Mononuclear cell (primary cell): Measurements from ENCODE around the gene BMP10. TPM values are rescaled to one million over a fixed set of nuclear protein-coding genes. Genes with fewer than 3 reads are reported as not detected.

ENCODE experiments used
- H3K27me3 ChIP-seq: 2 replicates; pipeline ENCODE4 v1.6.0; 2011; ENCODE audit warnings: low read length, control low read depth; ENCODE audit not compliant: insufficient read depth
- H3K4me1 ChIP-seq: 2 replicates; pipeline ENCODE4 v1.5.1; 2011; ENCODE audit warnings: mild to moderate bottlenecking, low read length, control low read depth; ENCODE audit not compliant: insufficient read depth
- H3K4me3 ChIP-seq: 2 replicates; pipeline ENCODE4 v1.5.1; 2011; ENCODE audit warnings: mild to moderate bottlenecking, low read length, moderate library complexity
- H3K9me3 ChIP-seq: 2 replicates; pipeline ENCODE4 v1.5.1; 2011; ENCODE audit warnings: low read depth, mild to moderate bottlenecking, control low read depth, low read length
- total RNA-seq: library from RNA; depleted of rRNA; stranded (reverse); fragments of >200 nt; gene quantifications from one replicate; pipeline ENCODE4 v1.2.3, GENCODE V29; 2012

Gene BMP10
- total RNA-seq, 1 donor: not detected

DNA sequence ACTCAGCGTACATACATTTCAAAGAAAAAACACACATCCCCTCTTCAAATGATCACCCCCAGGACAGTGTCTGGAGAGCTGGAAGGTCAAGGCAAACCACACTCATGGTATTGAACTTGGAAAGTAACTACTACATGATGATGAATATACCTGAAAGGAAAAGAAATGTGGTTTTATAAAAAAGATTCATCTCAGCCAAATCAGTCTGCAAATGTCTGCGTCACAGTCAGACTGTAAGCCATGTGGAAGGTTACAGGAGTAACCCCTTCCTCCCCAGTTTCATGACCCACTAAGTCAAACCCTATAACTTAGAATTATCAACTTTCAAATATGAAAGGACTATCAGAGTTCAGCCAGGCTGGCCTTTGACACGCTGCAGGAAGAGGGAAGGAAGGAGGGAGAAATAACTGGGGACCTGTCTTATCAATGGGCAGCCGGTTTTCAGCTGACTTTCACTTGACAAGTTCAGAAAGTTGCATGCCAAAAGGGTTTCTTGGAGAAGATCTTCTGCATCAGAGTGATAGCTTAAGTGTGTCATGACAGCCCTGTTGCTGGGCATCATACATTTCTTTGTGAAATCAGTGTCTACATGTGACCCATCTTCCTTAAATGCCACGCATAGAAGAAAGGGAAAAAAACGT is 7.0 kb upstream of the BMP10 start:
- Histone ChIP-seq H3K9me3 (no peaks in the 10 kb centered on the region), H3K4me1 (no peaks in the 10 kb centered on the region), H3K4me3 (no peak overlapping the region), H3K27me3 (no peaks in the 10 kb centered on the region)

- Histone ChIP-seq H3K27me3 (no peaks in the 10 kb centered on the region), H3K4me3 (no peak overlapping the region), H3K9me3 (no peaks in the 10 kb centered on the region), H3K4me1 (no peaks in the 10 kb centered on the region)
Measured at GRCh38 chr2:68877079-68877772, 6.0 kb upstream of the BMP10 start.

GRCh38 chr2:68870215-68870614 is 982 bp downstream of the BMP10 start:
- Histone ChIP-seq H3K4me1 (no peaks in the 10 kb centered on the region), H3K27me3 (no peaks in the 10 kb centered on the region), H3K4me3 (no peak overlapping the region), H3K9me3 (no peaks in the 10 kb centered on the region)

- Histone ChIP-seq H3K4me3 (no peak overlapping the region), H3K9me3 (no peaks in the 10 kb centered on the region), H3K27me3 (no peaks in the 10 kb centered on the region), H3K4me1 (peaks cover 23% of the 10 kb centered on the region)
Measured at GRCh38 chr2:68865108-68865507, 6.1 kb downstream of the BMP10 start.

DNA sequence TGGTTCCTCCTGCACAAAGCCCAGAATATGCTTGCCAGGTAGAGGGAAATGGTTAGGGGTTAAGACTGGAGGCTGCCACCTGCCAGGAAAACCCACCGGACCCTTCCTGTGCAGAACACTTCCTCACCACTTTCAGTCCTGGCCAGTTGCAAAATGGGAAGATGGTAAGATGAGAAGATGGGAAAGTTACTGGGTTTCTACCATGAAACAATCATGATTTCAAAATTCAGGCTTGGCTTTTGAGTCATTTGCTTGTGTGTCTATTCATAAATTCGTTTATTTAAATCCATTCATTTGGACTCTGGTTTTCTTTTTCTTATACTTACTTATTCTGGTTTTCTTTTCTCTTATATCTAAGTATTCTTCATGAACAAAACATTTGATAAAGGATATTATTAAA is 7.2 kb downstream of the BMP10 start:
- Histone ChIP-seq H3K4me3 (no peak overlapping the region), H3K4me1 (peaks cover 28% of the 10 kb centered on the region)

DNA sequence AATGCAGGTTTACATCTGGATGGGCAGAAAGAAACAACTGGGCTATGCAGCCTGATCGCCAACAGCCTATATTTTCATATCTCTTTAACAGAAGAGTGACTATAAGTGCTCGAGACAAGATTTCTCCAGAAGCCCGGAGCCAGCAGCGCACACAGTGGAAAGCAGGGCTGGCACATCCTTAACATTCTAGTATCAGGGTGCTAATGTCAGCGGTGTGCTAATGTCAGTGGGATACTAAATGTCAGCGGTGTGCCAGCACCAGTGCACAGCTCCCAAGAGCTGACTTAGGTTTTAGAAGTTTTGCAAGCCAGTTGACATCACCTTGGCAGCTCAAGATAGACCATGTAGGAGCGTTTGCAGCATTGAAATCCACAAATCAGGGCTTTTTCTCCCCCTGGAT is 8.3 kb downstream of the BMP10 start:
- Histone ChIP-seq H3K4me3 (no peak overlapping the region), H3K27me3 (no peaks in the 10 kb centered on the region), H3K4me1 (peaks cover 37% of the 10 kb centered on the region), H3K9me3 (no peaks in the 10 kb centered on the region)

More for the DNA sequence above, 7.2 kb downstream of the BMP10 start:
- no peaks in the 10 kb centered on the region for H3K27me3 ChIP-seq
- no peaks in the 10 kb centered on the region for H3K9me3 ChIP-seq

DNA sequence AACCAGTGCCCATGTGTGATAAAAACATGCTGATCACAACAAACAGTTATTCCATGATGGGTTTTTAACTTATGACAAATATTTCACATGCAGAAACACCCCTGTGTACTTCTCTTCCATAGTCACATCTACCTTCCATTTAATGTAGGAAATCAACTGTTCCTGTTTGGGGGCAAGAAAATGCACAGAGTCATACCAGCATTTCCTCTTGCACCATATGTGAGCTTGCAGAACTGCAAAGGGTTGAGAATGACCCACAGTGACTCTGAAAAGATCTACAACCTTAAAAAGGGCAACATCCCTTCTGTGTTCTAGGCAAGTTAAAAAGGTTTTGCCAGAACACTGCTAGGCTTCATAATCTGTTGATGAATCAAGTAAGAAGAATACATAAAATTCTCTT is 9.9 kb downstream of the BMP10 start:
- Histone ChIP-seq H3K9me3 (no peaks in the 10 kb centered on the region), H3K4me1 (peaks cover 47% of the 10 kb centered on the region), H3K4me3 (no peak overlapping the region), H3K27me3 (no peaks in the 10 kb centered on the region)

DNA sequence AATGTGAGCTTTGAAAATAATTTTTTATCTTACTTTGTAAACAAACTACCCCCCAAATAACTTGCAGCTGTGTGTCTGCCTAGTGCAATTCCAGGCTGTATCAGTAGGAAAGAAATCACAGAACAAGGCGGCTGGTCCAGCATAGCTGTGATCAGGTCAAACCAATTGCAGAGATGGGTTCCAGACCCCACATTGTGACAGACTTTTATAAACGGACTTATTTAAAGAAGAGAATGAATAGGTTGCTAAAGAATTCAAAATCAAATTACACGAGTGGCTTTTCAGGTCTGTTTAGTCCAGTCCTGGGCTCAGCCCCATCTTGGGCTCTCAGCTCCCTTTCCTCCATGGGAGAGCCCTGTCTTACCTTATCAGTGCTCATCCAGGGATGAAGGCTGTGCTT is 11.1 kb downstream of the BMP10 start:
- Histone ChIP-seq H3K4me3 (no peak overlapping the region), H3K9me3 (no peaks in the 10 kb centered on the region), H3K4me1 (peaks cover 47% of the 10 kb centered on the region), H3K27me3 (no peaks in the 10 kb centered on the region)

- Histone ChIP-seq H3K27me3 (no peaks in the 10 kb centered on the region), H3K9me3 (no peaks in the 10 kb centered on the region), H3K4me1 (peaks cover 47% of the 10 kb centered on the region), H3K4me3 (no peak overlapping the region)
Measured at GRCh38 chr2:68857855-68858456, 13.2 kb downstream of the BMP10 start.

- H3K27me3 ChIP-seq: no peaks in the 10 kb centered on the region
- no peak overlapping the region for H3K4me3 ChIP-seq
- H3K9me3 ChIP-seq: no peaks in the 10 kb centered on the region
- H3K4me1 ChIP-seq: peaks cover 45% of the 10 kb centered on the region
Measured at GRCh38 chr2:68857202-68857845, 13.9 kb downstream of the BMP10 start.

DNA sequence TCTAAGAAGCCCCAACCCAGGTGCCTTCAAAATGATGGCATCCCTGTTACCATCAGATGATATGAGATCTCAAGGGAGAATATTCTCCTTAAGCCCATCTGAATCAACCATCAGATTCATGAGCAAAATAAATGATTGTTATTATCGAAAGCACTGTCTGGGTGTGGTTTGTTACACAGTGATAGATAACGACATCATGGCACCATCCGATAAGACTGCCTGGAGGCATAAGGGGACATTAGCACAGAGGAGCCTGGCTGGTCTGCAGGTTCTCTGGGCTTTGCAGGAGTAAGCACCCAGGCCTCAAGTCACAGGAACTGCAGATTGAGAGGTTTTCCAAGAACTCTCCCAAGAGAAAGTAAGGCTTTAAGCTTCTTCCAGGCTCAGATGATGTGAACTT is 15.6 kb downstream of the BMP10 start:
- H3K27me3 ChIP-seq: no peaks in the 10 kb centered on the region
- no peak overlapping the region for H3K4me3 ChIP-seq
- H3K9me3 ChIP-seq: no peaks in the 10 kb centered on the region
- H3K4me1 ChIP-seq: peaks cover 28% of the 10 kb centered on the region

DNA sequence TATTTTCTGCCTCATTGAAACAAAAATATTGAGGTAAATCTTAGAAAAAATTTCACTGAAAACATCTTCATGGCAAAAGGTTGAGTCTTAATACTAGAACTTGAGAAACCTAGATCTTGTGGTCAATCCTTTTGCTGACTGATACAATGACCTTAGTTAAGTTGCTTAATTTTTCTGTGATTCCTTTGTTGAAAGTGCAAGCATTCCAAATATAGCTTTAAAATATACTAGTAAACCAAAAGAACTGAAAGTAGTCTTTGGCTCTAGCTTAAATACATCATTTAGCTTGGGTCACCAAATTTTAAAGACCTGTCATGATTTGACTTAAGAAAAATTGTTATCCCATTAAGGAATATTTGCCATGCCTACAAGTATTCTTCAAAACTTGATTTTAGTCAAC is 16.7 kb downstream of the BMP10 start:
- H3K9me3 ChIP-seq: no peaks in the 10 kb centered on the region
- peaks cover 19% of the 10 kb centered on the region for H3K4me1 ChIP-seq
- no peak overlapping the region for H3K4me3 ChIP-seq
- H3K27me3 ChIP-seq: no peaks in the 10 kb centered on the region

- H3K4me1 ChIP-seq: peaks cover 19% of the 10 kb centered on the region
- no peaks in the 10 kb centered on the region for H3K27me3 ChIP-seq
- H3K4me3 ChIP-seq: no peak overlapping the region
- H3K9me3 ChIP-seq: no peaks in the 10 kb centered on the region
Measured at GRCh38 chr2:68853915-68854314, 17.3 kb downstream of the BMP10 start.

GRCh38 chr2:68853035-68853434 is 18.2 kb downstream of the BMP10 start:
- no peaks in the 10 kb centered on the region for H3K9me3 ChIP-seq
- no peak overlapping the region for H3K4me3 ChIP-seq
- peaks cover 11% of the 10 kb centered on the region for H3K4me1 ChIP-seq
- no peaks in the 10 kb centered on the region for H3K27me3 ChIP-seq

DNA sequence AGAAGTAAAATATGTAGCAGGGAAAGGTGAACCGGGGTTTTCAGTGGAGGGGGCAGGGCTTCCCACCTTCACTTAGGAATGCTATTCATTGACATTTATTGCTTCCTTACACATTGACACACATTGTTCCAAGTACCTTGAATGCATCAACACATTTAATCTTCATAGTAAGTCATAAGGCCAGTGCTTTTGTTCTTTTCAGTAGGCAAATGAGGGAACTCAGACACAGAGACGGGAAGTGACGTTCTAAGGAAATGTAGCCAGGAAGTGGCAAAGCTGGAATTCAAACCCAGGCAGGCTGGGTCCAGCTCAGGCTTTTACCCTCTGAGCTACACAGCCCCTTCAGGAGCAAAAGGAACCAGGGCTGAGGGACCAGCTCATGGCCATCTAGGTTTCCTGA is 20.7 kb downstream of the BMP10 start:
- Histone ChIP-seq H3K9me3 (no peaks in the 10 kb centered on the region), H3K27me3 (no peaks in the 10 kb centered on the region), H3K4me3 (no peak overlapping the region), H3K4me1 (no peaks in the 10 kb centered on the region)
